ENCODE data around the gene LRRC59.

Gene LRRC59

GRCh38 chr17:50388728-50389127 is 8.6 kb downstream of the LRRC59 start:
- in situ Hi-C loops (cut with MboI; ENCODE audit: low sequenced_read_pairs): no loop called here

DNA sequence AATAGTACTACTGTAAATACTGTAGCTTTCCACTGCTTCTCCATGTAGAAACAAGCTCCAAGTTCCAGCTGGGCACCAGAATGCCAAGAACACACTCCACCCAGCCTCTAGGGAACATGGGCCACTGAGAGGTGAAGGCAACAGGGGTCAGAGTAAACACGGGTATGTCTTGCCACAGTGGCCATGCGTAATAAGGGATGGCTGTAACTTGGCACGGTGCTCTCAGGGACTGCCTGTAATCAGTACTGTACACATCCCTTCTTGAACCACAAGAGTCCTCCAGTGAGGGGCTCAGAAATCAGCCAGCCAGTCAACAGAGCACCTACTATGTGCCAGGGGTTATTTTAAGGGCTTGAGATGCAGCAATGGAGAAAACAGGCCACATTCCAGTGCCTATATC is 10.8 kb downstream of the LRRC59 start:
- in situ Hi-C loops (cut with MboI; ENCODE audit: low sequenced_read_pairs): no loop called here

DNA sequence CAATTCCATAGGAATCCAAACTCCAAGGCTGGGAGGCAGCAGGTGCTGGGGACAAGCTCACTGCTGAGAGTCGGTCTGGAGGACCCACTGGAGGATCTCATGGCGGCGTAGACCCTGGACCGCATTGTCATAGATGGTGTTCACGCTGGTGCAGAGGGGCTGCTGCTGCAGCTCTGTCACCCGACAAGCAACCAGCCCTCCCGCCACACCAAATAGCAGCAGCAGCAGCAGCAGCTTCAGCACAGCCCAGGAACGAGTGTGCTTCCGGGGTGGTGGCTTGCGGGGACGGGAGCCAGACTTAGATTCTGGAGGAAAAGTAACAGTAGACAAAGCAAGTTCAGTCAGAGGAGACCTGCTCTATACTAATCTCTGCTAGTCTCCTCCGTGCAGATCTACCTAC is 14.4 kb downstream of the LRRC59 start:
- in situ Hi-C loops (cut with MboI; ENCODE audit: low sequenced_read_pairs): no loop called here

DNA sequence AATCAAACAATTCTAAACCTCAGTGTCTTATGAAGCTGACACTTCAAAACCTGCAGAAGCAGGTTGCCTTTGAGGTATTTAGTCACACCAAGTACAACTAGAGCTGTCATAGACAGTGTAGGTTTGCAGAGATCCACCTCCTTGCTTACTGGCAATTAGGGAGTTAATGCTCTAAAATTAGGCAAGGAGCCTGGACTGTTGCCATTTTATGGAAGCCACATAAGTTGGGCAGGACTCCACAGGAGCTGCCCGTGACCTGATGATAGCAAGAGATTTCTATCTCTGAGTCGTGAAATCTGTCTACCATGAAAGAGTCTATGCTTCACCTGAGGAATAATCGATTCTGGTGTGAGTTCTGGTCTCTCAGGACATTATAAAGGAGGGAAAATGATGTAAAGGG is 15.4 kb downstream of the LRRC59 start:
- in situ Hi-C loops (cut with MboI; ENCODE audit: low sequenced_read_pairs): no loop called here

DNA sequence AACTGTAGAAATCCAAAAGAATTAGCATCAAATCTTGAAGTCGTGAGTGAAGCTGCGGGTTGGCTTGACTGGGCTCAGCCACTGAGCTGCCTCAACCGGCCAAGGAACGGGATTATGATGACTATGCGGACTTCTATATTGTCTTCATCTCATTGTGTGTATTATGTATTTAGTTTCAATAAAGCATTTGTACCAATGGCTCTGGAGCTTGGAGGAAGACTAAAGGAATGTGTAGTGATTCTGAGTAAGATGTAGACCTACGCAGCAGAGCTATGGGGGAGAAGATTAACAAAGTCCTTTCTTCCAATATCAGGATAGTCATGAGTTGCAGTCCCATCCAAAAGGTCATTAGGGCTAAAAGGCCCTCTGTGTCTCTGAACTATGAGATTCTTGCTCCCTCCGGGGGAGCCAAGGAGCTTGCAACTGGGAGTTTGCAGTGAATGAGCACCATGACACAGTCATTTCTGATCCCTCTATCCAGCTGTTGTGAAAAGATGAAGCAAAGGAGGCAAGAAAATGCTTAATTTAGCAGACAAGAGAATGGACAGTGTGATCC is 16.0 kb downstream of the LRRC59 start:
- in situ Hi-C loops (cut with MboI; ENCODE audit: low sequenced_read_pairs): no loop called here

DNA sequence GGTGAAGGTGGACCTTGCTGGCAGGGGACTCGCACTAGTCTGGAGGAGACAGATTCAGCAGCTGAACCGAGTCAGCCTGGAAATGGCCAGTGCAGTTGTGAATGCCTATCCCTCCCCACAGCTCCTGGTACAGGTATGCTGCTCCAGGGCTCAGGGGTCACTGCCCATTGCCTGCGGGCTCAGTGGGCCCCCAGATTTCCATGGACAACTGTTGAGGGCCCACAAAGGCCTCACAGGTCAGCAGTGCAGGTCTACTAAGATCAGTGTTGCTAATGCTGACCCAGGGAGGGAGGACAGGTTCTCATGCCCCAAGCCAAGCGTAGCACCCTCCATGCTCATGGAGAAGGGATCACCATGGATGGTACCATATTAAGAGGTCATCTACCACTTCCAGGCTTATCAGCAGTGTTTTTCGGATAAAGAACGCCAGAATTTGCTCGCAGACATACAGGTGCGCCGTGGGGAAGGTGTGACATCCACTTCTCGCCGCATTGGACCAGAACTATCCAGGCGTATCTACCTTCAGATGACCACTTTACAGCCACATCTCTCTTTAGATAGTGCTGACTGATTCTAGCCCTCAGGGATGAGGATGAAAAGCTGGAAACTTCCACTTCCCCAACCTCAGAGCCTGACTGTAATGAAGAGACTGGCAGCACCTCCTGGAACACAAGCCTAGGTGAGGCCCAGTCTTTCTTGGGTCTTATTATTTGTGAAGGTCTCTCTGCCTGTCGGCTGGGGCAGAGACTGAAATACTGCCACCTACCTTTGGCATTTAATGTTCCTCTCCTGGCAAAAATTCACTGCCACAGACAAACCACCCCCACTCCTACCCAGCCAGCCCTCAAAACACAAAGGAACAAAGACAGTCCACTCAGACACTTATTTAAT is 16.7 kb downstream of the LRRC59 start:
- in situ Hi-C loops (cut with MboI; ENCODE audit: low sequenced_read_pairs): no loop called here

DNA sequence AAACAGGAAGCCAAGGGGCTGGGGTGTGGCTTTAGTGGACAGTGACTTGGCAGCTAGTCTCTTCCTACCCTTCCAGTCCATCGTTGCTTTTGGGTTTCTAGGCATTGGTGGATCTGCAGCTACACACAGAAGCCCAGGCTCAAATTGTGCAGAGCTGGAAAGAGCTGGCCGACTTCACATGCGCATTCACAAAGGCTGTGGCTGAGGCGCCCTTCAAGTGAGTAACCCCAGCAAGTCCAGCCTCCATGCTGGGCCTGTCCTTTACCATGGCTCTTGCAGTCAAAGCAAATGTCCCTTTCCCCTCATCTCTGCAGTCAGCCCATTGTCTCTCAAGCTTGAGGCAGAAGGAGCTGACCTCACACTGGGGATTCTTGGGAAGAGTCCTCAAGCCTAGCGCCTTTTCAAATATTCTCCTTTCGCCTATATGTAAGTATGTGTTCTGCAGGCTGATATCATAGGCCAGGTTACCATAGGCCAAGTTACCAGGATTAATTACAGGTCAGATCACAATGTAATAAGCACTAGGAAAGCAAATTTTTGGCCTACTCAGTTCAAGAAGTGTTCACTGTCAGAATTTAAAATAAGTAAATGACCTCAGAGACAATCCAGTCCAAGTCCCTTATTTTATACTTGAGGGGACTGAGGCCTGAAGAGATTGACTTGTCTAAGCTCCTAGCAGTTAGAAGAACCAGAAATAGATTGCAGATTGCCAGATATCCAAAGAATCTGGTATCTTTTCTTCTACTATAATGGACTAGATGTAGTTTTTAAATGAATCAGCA is 17.8 kb downstream of the LRRC59 start:
- in situ Hi-C loops (cut with MboI; ENCODE audit: low sequenced_read_pairs): no loop called here

- in situ Hi-C loops (cut with MboI; ENCODE audit: low sequenced_read_pairs): no loop called here
Measured at GRCh38 chr17:50375858-50376538, 21.3 kb downstream of the LRRC59 start.

DNA sequence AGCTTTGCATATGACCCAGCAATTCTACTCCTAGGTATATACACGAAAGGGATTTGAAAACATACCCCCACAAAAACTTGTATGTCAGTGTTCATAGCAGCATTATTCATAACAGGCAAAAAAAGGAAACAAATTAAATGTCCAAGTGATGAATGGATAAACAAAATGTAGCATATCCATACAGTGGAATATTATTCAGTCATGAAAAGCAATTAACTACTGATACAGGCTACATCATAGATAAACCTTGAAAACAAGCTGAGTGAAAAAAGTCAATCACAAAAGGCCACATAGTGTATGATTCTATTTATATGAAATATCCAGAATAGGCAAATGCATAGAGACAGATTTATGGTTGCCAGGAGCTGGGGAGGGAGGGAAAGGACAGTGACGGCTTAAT is 23.6 kb downstream of the LRRC59 start:
- in situ Hi-C loops (cut with MboI; ENCODE audit: low sequenced_read_pairs): no loop called here

DNA sequence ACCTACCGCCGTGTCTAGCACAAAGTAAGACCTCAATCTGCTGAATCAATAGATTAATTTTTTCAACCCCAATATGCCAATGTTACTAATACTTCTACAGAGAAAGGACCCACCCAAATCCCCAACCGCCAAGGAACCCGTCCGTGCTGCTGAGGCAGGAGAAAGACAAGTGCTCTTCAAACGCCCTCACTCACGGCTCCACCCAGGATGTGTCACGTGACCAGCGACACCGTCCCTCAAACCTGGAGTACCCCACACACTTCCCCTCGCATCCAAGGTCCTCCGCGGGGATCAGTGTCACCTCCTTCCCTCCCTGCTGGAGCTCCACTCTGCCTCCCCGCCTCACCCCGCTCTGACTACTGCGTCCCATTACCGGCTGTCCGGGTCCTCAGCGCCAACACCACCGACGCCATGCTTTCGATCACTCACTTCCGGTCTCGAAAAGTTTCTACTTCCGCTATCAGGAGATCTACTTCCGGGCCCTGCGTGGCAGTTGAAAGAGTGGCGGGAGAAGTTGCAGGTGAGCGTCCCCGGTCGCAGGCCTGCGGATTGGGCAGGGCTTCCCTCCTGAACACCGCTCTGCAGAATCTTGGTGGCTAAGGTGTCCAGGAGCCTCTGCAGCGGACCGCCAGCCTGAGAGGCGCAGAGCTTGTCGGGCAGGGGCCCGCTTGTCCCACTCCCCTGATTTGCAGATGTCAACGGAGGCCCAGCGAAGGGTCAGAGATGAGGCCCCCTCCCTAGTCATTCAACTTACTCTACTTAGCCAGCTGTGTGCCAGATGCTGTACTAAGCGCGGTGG is 24.4 kb downstream of the LRRC59 start, which contains the start of the genes EME1 and MRPL27:
EME1 (plus strand) TSS at position 472 of the 799 bp plus-strand sequence. CDS start 1,980 bp downstream, outside the sequence.
MRPL27 (minus strand) TSS at position 427 of the 799 bp plus-strand sequence; CDS start at position 413, 14 bp downstream.
- in situ Hi-C loops (cut with MboI; ENCODE audit: low sequenced_read_pairs): no loop called here

DNA sequence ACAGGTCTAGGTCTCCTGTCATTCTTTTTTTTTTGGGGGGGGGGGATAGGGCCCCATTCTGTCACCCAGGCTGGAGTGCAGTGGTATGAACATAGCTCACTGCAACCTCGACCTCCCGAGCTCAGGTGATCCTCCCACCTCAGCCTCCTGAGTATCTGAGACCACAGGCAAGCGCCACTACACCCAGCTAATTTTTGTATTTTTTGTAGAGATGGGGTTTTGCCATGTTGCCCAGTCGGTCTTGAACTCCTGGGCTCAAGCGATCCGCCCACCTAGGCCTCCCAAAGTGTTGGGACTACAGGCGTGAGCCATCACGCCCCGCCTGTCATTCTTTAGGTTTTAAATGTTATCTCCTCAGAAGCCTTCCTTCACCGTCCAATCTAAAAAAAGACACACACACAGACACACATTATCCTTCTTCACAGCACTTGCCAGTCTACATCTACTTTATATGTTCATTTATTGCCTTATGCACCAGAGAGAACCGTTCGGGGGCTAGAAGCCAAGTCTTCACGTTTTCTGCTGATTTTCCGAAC is 25.0 kb downstream of the LRRC59 start:
- in situ Hi-C loops (cut with MboI; ENCODE audit: low sequenced_read_pairs): no loop called here

DNA sequence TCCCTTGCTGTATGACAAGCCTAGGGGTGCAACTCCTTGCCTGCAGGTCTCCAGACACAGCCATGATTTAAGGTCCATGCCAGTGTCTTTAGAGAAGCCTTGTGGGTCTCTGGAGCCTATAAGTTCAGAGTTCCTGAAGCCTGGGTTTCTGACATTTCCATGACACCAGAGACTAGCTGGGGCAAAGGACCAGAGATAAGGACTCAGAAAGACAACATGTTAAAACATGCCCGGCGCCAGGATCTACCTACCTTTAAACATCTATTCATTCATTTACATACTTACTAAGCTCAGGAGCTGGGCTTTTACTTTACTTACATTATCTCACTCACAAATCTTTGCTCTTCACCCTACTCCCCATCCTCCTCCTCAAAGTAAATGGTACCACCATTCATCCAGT is 25.8 kb downstream of the LRRC59 start:
- in situ Hi-C loops (cut with MboI; ENCODE audit: low sequenced_read_pairs): no loop called here

DNA sequence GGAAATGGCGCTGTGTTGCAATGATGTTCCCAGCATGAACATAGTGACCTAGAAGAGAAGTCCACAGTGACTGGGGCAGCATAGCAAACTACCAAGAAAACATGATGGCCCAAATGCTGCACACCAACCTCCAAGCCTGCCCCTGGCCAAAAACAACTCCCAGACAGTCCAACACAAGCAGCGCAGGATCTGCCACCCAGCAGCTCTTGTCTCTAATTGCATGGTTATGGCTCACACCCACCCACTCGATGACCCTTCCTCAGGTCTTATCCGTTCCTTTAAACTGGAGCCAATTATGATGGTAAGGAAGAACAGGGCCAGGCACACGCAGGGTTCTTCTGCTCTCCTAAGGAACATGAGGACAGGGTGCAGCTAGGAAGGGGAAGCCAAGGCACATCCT is 27.3 kb downstream of the LRRC59 start:
- in situ Hi-C loops (cut with MboI; ENCODE audit: low sequenced_read_pairs): no loop called here

DNA sequence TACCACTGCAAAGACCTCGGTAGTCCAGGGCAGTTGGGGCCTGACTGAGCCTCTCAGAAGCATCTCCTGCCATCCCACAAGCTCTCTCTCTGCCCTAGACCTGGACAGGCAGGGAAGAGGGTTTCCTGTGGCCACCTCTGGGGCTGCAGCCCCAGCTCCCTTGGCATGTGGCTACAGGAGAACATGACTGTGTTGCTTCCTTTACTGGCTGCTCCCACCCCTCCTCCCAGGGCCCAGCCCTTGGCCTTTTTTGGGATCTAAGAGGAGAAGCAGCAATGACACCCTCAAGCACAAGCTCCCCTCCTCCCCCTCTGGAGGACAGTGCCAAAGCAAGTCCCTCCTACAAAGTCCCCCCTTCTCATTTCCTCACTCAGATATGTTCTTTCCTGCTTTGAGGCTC is 29.9 kb downstream of the LRRC59 start:
- in situ Hi-C loops (cut with MboI; ENCODE audit: low sequenced_read_pairs): no loop called here

DNA sequence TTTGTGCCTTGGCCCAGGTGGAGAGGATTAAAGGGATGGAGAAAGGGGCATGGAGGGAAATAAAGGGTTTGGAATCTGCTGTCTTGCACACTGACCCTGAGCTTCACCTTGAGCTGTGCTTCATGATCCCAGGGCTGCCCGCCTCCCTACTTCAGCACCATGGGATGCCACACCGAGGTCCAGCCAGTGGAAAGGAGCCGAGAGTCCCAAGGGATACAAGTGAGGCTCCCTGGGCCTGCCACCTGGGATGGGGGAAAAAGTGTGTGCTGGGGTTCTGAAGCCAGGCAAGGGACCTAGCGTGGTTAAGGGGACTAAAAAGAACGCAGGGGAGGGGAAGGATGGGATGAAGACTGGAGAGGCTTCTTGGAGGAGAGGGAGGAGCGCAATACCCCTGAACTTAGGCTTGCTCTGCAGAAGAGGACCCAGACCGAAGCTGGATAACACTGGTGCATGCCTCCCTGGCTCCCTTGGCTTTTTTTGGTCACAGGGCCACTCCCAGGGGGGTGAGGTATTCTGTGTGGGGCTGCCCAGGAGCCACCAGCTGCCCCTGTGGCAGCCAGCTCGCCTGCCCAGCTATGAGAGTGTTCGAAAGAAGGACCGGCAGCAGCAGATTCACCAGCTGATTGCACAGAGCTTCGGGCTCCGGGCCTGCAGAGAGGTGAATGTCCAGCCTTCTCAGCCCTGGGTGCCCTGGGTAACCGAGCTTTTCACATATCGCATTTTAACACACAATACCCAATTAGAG is 31.5 kb downstream of the LRRC59 start:
- in situ Hi-C loops (cut with MboI; ENCODE audit: low sequenced_read_pairs): no loop called here

GRCh38 chr17:50365165-50365564 is 32.2 kb downstream of the LRRC59 start:
- in situ Hi-C loops (cut with MboI; ENCODE audit: low sequenced_read_pairs): no loop called here

DNA sequence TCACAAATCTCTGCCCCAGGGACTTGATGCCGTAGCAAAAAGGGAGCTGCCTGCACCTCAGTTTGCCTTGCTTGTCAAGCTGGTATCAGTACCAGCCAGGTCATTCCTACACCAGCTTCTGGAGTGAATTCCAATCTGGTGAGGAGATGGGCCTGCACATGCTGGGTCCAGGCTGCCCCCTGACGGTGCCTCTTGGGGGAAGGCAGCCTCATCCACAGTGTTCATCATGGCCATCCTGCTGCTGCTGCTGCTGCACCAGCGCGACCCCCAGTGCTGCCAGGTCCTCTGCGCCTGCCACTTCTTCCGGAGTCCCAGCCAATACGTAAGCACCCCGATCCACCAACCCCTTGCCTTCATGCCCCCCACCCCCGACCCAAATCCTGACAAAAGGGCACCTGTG is 32.6 kb downstream of the LRRC59 start:
- in situ Hi-C loops (cut with MboI; ENCODE audit: low sequenced_read_pairs): no loop called here

GRCh38 chr17:50364061-50364458 is 33.3 kb downstream of the LRRC59 start:
- in situ Hi-C loops (cut with MboI; ENCODE audit: low sequenced_read_pairs): no loop called here

All from HL-60/S4 treated with phorbol 12-myristate 13-acetate at 8.2 ng/mL for 4 days and 3 days (cell line).